Spleen (tissue), 7 donors: ENCODE data around the gene GRM1.

ENCODE experiments used
- POLR2A ChIP-seq, 3 donors: fragments of 450-650 bp; IDR thresholded peaks; one replicate each; pipeline ENCODE4 v1.5.1; 2017; ENCODE audit warnings: antibody characterized with exemption in 3 of 3, mild to moderate bottlenecking in 1 of 3
- TF ChIP-seq, protein P1 (sequence below), 11 experiments: fragments of 200-600 bp in 7 of 11; fragments of 450-650 bp in 4 of 11; sonication (generic) in 4 of 11; IDR thresholded peaks in 8 of 11; conservative IDR thresholded peaks in 3 of 11; 1 replicate in 7 of 11; 2 replicates in 4 of 11; pipeline versions ENCODE4 v1.4.0 to v1.8.0; 2016 to 2021; ENCODE audit warnings: antibody characterized with exemption in 11 of 11, inconsistent platforms in 4 of 11, mild to moderate bottlenecking in 1 of 11
- donor health status: DM: no; HTN: no; CAD: no; lungs with moderate emphysema.
- donor health status: DM: no; HTN: no; CAD: no.
- donor health status: DM: no; HTN: no; CAD: no.

GRCh38 chr6:146310628-146311027 is 281.8 kb downstream of the GRM1 start:
- no peak for TF ChIP-seq POLR2A (IDR thresholded peaks at IDR 0.05)
- TF ChIP-seq, protein P1, sequence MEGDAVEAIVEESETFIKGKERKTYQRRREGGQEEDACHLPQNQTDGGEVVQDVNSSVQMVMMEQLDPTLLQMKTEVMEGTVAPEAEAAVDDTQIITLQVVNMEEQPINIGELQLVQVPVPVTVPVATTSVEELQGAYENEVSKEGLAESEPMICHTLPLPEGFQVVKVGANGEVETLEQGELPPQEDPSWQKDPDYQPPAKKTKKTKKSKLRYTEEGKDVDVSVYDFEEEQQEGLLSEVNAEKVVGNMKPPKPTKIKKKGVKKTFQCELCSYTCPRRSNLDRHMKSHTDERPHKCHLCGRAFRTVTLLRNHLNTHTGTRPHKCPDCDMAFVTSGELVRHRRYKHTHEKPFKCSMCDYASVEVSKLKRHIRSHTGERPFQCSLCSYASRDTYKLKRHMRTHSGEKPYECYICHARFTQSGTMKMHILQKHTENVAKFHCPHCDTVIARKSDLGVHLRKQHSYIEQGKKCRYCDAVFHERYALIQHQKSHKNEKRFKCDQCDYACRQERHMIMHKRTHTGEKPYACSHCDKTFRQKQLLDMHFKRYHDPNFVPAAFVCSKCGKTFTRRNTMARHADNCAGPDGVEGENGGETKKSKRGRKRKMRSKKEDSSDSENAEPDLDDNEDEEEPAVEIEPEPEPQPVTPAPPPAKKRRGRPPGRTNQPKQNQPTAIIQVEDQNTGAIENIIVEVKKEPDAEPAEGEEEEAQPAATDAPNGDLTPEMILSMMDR (IDR thresholded peaks at IDR 0.05 in 8 of 11, conservative IDR thresholded peaks at IDR 0.05 in 3 of 11): no peak
